Tibial nerve (tissue), 3 donors: ENCODE results near the gene ARID1B.

Experiments
- CTCF ChIP-seq, 5 experiments: fragments of 200-600 bp in 3 of 5; fragments of 450-650 bp in 2 of 5; sonication (generic) in 3 of 5; IDR thresholded peaks; one replicate each; pipeline ENCODE4 v1.5.1; 2016 to 2019; ENCODE audit warnings: antibody characterized with exemption in 5 of 5, mild to moderate bottlenecking in 3 of 5, moderate library complexity in 2 of 5
- POLR2A ChIP-seq, 2 donors: fragments of 450-650 bp; IDR thresholded peaks; one replicate each; pipeline ENCODE4 v1.6.1; 2017; ENCODE audit warnings: antibody characterized with exemption in 2 of 2, mild to moderate bottlenecking in 2 of 2, moderate library complexity in 2 of 2

GRCh38 chr6:157163434-157164159, 386.4 kb downstream of the ARID1B start:
- TF ChIP-seq CTCF (IDR thresholded peaks at IDR 0.05) (no peak), POLR2A (IDR thresholded peaks at IDR 0.05) (no peak)
